ENCODE data around the gene STK17A. TPM values are rescaled to one million over a fixed set of nuclear protein-coding genes. Genes with fewer than 3 reads are reported as not detected.
"Not testable (repeated sequence)": the region's sequence is repeated elsewhere in the genome, so short reads cannot be mapped to it uniquely, and the experiment has no call there.

Gene STK17A
- total RNA-seq, 2 donors from 2014 or later: 42.4 to 55.5 TPM

DNA sequence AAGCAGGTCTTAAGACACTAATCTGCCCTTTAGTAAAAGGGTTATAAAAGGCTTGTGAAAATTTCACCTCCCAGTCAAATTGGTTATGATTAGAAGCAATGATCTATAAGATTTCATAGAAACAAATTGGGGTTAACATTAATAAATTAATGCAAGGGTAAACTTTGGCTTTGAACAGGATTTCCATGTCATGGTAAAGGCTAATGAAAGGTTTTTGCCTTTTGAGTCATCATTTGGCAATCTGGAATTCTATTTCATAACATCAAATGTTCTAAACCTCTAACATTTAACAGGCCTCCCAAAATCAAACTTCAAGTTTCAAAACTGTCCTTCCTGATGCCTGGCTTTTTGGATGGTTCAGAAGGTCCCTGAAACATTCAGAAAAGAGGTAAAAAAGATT is 84.0 kb downstream of the STK17A start:
- Histone ChIP-seq H3K4me1 (ENCODE audit: control insufficient read depth in 1 of 2, low read depth in 2 of 2) (peaks cover 0 to 8% of the 10 kb centered on the region in 2 donors), H3K36me3 (no peaks in the 10 kb centered on the region), H3K27me3 (replicated peaks; ENCODE audit: insufficient read depth) (no peaks in the 10 kb centered on the region), H3K27ac (no peak overlapping the region), H3K4me3 (no peak overlapping the region), H3K9me3 (no peaks in the 10 kb centered on the region)
- no peak for ATAC-seq (ENCODE audit: insufficient number of reproducible peaks, low FRiP score, low read depth)
- TF ChIP-seq, protein P1, sequence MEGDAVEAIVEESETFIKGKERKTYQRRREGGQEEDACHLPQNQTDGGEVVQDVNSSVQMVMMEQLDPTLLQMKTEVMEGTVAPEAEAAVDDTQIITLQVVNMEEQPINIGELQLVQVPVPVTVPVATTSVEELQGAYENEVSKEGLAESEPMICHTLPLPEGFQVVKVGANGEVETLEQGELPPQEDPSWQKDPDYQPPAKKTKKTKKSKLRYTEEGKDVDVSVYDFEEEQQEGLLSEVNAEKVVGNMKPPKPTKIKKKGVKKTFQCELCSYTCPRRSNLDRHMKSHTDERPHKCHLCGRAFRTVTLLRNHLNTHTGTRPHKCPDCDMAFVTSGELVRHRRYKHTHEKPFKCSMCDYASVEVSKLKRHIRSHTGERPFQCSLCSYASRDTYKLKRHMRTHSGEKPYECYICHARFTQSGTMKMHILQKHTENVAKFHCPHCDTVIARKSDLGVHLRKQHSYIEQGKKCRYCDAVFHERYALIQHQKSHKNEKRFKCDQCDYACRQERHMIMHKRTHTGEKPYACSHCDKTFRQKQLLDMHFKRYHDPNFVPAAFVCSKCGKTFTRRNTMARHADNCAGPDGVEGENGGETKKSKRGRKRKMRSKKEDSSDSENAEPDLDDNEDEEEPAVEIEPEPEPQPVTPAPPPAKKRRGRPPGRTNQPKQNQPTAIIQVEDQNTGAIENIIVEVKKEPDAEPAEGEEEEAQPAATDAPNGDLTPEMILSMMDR (IDR thresholded peaks at IDR 0.05): no peak
- DNase-seq (ENCODE audit: low spot score): no peak

DNA sequence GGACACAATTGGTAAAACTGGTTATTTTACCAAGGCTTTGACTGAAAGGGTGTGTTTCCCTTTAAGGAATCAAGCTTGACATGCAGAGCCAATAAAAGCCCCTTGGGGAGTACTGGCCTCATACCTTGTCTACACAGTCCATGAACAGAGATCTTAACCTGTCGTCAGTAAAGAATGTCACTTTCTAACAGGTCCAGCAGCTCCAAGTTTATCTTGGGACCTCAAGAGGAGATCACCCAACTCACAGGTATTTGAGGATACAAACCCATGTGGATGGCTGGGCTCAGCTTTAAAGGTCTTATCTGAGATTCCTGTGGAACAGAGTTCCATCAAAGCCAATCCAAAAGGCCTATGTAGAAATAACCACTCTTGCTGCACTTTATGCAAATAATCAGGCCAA is 85.1 kb downstream of the STK17A start:
- Histone ChIP-seq H3K4me1 (ENCODE audit: control insufficient read depth in 1 of 2, low read depth in 2 of 2) (peaks cover 0 to 8% of the 10 kb centered on the region in 2 donors), H3K4me3 (no peak overlapping the region), H3K27me3 (replicated peaks; ENCODE audit: insufficient read depth) (no peaks in the 10 kb centered on the region), H3K9me3 (no peaks in the 10 kb centered on the region), H3K36me3 (no peaks in the 10 kb centered on the region), H3K27ac (no peak overlapping the region)
- TF ChIP-seq, protein P1 (IDR thresholded peaks at IDR 0.05): no peak
- no peak for DNase-seq (ENCODE audit: low spot score)
- no peak for ATAC-seq (ENCODE audit: insufficient number of reproducible peaks, low FRiP score, low read depth)

DNA sequence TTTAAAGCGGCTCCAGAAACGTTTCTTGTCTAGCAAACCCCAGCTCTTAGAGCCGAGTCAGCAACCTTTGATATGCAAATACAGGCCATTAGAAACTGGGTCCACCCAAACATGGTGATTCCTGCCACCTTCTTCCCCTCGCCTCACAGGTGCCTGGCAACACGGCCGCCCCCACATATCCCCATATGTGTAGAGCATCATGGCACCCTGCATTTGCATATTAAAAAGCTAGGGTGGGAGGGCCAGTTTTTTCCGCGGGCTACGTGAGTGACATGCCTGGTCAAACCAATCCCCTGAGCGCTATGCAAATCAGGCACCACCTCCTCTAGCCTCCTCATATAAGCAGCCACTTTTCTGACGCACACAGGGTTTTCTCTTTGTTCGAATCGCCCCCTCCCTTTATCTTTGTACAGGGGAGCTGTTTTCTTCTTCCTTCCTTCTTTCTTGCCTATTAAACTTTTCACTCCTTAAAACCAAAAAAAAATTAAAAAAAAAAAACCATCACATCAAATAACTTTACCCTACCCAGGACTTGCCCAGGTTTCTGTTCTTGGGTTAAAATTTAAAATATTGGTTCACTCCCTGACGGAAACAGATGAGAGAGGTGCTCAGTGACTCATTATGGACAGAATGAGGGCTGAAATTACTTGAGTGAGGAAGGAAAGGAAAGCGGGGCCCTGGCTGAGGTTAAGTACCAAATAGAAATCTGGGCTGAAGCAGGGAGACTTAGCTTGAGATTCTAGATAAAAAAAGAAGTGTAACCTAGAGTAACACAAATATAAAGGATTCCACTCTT is 86.6 kb downstream of the STK17A start:
- Histone ChIP-seq H3K36me3 (no peaks in the 10 kb centered on the region), H3K27ac (no peak overlapping the region), H3K27me3 (replicated peaks; ENCODE audit: insufficient read depth) (no peaks in the 10 kb centered on the region), H3K4me1 (ENCODE audit: control insufficient read depth in 1 of 2, low read depth in 2 of 2) (peaks cover 4 to 13% of the 10 kb centered on the region in 2 donors), H3K4me3 (no peak overlapping the region), H3K9me3 (no peaks in the 10 kb centered on the region)
- ATAC-seq (ENCODE audit: insufficient number of reproducible peaks, low FRiP score, low read depth) (no peak), DNase-seq (ENCODE audit: low spot score) (no peak)
- TF ChIP-seq, protein P1 (IDR thresholded peaks at IDR 0.05): no peak

DNA sequence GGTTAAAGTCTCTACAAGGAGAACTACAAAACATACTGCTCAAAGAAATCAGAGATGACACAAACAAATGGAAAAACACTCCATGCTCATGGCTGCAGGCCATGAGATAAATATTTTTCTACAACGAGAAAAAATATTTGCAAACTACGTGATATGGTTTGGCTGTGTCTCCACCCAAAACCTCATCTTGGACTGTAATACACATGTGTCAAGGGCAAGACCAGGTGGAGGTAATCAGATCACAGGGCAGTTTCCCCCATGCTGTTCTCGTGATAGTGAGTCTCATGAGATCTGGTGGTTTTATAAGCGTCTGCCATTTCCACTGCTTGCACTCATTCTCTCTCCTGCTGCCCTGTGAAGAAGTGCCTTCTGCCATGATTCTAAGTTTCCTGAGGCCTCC is 88.6 kb downstream of the STK17A start:
- H3K4me3 ChIP-seq: no peak overlapping the region
- H3K27ac ChIP-seq: no peak overlapping the region
- ATAC-seq (ENCODE audit: insufficient number of reproducible peaks, low FRiP score, low read depth): no peak
- no peak for DNase-seq (ENCODE audit: low spot score)
- no peaks in the 10 kb centered on the region for H3K36me3 ChIP-seq
- peaks cover 4 to 18% of the 10 kb centered on the region in 2 donors for H3K4me1 ChIP-seq (ENCODE audit: control insufficient read depth in 1 of 2, low read depth in 2 of 2)
- no peaks in the 10 kb centered on the region for H3K27me3 ChIP-seq (replicated peaks; ENCODE audit: insufficient read depth)
- no peaks in the 10 kb centered on the region for H3K9me3 ChIP-seq
- TF ChIP-seq, protein P1 (IDR thresholded peaks at IDR 0.05): no peak

DNA sequence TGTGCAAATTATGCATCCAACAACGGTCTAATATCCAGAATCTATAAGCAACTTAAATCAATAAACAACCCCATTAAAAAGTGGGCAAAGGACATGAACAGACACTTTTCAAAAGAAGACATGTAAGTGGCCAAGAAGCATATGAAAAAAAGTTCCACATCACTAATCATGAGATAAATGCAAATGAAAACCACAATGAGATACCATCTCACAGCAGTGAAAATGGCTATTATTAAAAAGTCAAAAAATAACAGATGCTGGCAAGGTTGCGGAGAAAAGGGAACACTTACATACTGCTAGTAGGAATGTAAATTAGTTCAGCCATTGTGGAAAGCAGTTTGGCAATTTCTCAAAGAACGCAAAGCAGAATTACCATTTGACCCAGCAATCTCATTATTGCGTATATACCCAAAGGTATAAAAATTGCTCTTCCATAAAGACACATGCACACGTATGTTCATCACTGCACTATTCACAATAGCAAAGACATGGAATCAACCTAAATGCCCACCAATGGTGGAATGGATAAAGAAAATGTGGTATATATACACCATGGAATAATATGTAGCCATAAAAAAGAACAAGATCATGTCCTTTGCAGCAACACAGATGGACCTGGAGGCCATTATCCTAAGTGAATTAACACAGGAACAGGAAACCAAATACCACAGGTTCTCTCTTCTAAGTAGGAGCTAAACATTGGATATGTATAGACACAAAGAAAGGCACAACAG is 90.5 kb downstream of the STK17A start:
- H3K27ac ChIP-seq; H3K9me3 ChIP-seq; H3K4me3 ChIP-seq; H3K27me3 ChIP-seq (replicated peaks; ENCODE audit: insufficient read depth); ATAC-seq (ENCODE audit: insufficient number of reproducible peaks, low FRiP score, low read depth); H3K36me3 ChIP-seq; DNase-seq (ENCODE audit: low spot score): not testable (repeated sequence)
- peaks cover 4 to 21% of the 10 kb centered on the region in 2 donors for H3K4me1 ChIP-seq (ENCODE audit: control insufficient read depth in 1 of 2, low read depth in 2 of 2)
